ENCODE data around the gene LCK.

- TF ChIP-seq ZNF274 (IDR thresholded peaks at IDR 0.05; ENCODE audit: low read length) (no peak), ZNF274 (tag by site-specific recombination; IDR thresholded peaks at IDR 0.05; ENCODE audit: borderline replicate concordance) (no peak), PATZ1 (tag by site-specific recombination; IDR thresholded peaks at IDR 0.05) (no peak), CTCF (tag by site-specific recombination; IDR thresholded peaks at IDR 0.05) (no peak), ZNF24 (tag by site-specific recombination; IDR thresholded peaks at IDR 0.05) (no peak), ZNF473 (tag by site-specific recombination; IDR thresholded peaks at IDR 0.05) (no peak), HOXC10 (CRISPR knock-in tag; IDR thresholded peaks at IDR 0.05) (no peak), ZNF639 (tag by site-specific recombination; IDR thresholded peaks at IDR 0.05) (no peak), ZNF114 (tag by site-specific recombination; IDR thresholded peaks at IDR 0.05) (no peak)
These were observed 42.2 kb upstream of the LCK start, which contains the start of gene DCDC2B for GRCh38 chr1:32208891-32209328.
